IMR-90 (cell line): ENCODE measurements around the gene KYNU. TPM values are rescaled to one million over a fixed set of nuclear protein-coding genes. Genes with fewer than 3 reads are reported as not detected.

Source experiments
- ATAC-seq: fragments of 200-7000 bp; cut with Tn5 transposase; 2 replicates; pipeline ENCODE4 v1.9.1; 2020; ENCODE audit warnings: low read depth, mild to moderate bottlenecking, moderate library complexity
- BruUV-seq: library from RNA; stranded (reverse); fragments of 400-500 nt; replicated peaks from 2 replicates; lab custom pipeline; 2021; lab: Mats Ljungman, UMichigan
- CTCF ChIA-PET: fragments of 300-600 bp; formaldehyde crosslinking; extraction: SDS; loops from one replicate; lab custom pipeline; 2021; ENCODE audit warnings: antibody characterized with exemption; lab: Yijun Ruan, JAX
- POLR2A ChIA-PET: fragments of 300-600 bp; sonication (Branson Sonifier 250); formaldehyde crosslinking; loops from one replicate; lab custom pipeline; 2022; ENCODE audit warnings: antibody characterized with exemption; ENCODE audit not compliant: unreplicated experiment; lab: Charles Lee
- DNase-seq: peaks from one replicate; pipeline ENCODE4 v3.0.0; 2013
- H2AFZ ChIP-seq: replicated peaks from 2 replicates; pipeline ENCODE3; 2013; ENCODE audit warnings: low read length, mild to moderate bottlenecking; ENCODE audit not compliant: poor library complexity
- H2AK5ac ChIP-seq: 2 replicates; pipeline ENCODE4 v1.6.1; 2013; ENCODE audit warnings: low read depth, low read length, inconsistent platforms
- H2AK9ac ChIP-seq: replicated peaks from 2 replicates; pipeline ENCODE3; 2013; ENCODE audit warnings: mild to moderate bottlenecking, low read depth, low read length, moderate library complexity; ENCODE audit not compliant: poor library complexity
- H2BK120ac ChIP-seq: 2 replicates; pipeline ENCODE4 v1.6.1; 2013; ENCODE audit warnings: low read depth, low read length, inconsistent platforms
- H2BK15ac ChIP-seq: 3 replicates; pipeline ENCODE4 v1.6.1; 2013; ENCODE audit warnings: low read depth, low read length, inconsistent platforms
- H2BK20ac ChIP-seq: 2 replicates; pipeline ENCODE4 v1.6.1; 2013; ENCODE audit warnings: low read depth, mild to moderate bottlenecking, inconsistent platforms, low read length, moderate library complexity
- H2BK5ac ChIP-seq: 2 replicates; pipeline ENCODE4 v1.6.1; 2013; ENCODE audit warnings: mild to moderate bottlenecking, low read depth, low read length, inconsistent platforms; ENCODE audit not compliant: poor library complexity, severe bottlenecking
- H3K14ac ChIP-seq: replicated peaks from 2 replicates; pipeline ENCODE4 v1.6.1; 2013; ENCODE audit warnings: low read depth, low read length, inconsistent platforms
- H3K18ac ChIP-seq: 2 replicates; pipeline ENCODE4 v1.6.1; 2013; ENCODE audit warnings: low read depth, low read length, control low read depth
- H3K23ac ChIP-seq: 2 replicates; pipeline ENCODE4 v1.6.1; 2013; ENCODE audit warnings: low read depth, low read length, inconsistent platforms
- H3K27ac ChIP-seq: 2 replicates; pipeline ENCODE4 v1.5.1; 2013; ENCODE audit warnings: mild to moderate bottlenecking, control low read depth, low read length; ENCODE audit not compliant: insufficient read depth
- H3K27me3 ChIP-seq: 2 replicates; pipeline ENCODE4 v1.6.1; 2013; ENCODE audit warnings: low read length; ENCODE audit not compliant: control insufficient read depth, insufficient read depth
- H3K36me3 ChIP-seq: 2 replicates; pipeline ENCODE4 v1.6.1; 2013; ENCODE audit warnings: low read length, mixed read lengths; ENCODE audit not compliant: control insufficient read depth, insufficient read depth
- H3K4ac ChIP-seq: 2 replicates; pipeline ENCODE4 v1.6.1; 2013; ENCODE audit warnings: low read depth, low read length, inconsistent platforms
- H3K4me1 ChIP-seq: 2 replicates; pipeline ENCODE4 v1.6.1; 2013; ENCODE audit warnings: low read length, mixed read lengths; ENCODE audit not compliant: control insufficient read depth, insufficient read depth
- H3K4me2 ChIP-seq: 2 replicates; pipeline ENCODE4 v1.6.1; 2013; ENCODE audit warnings: low read depth, mild to moderate bottlenecking, control low read depth, low read length, moderate library complexity
- H3K4me3 ChIP-seq: 2 replicates; pipeline ENCODE4 v1.5.1; 2013; ENCODE audit warnings: low read depth, mild to moderate bottlenecking, control low read depth, low read length, moderate library complexity; ENCODE audit not compliant: insufficient read depth
- H3K56ac ChIP-seq: 2 replicates; pipeline ENCODE4 v1.6.1; 2013; ENCODE audit warnings: low read length, inconsistent platforms; ENCODE audit not compliant: insufficient read depth; ENCODE audit errors: extremely low read depth
- H3K79me1 ChIP-seq, 2 experiments: 2 replicates each; pipeline ENCODE4 v1.6.1; 2013; ENCODE audit warnings: low read length in 2 of 2, inconsistent platforms in 1 of 2, low read depth in 1 of 2
- H3K9ac ChIP-seq: 2 replicates; pipeline ENCODE4 v1.6.1; 2013; ENCODE audit warnings: low read depth, low read length, control low read depth
- H3K9me1 ChIP-seq: 2 replicates; pipeline ENCODE4 v1.6.1; 2013; ENCODE audit warnings: low read length, inconsistent platforms; ENCODE audit not compliant: insufficient read depth
- H3K9me3 ChIP-seq: 2 replicates; pipeline ENCODE4 v1.6.1; 2013; ENCODE audit warnings: low read length; ENCODE audit not compliant: control insufficient read depth, insufficient read depth
- H4K20me1 ChIP-seq: 2 replicates; pipeline ENCODE4 v1.6.1; 2013; ENCODE audit warnings: low read length, inconsistent platforms; ENCODE audit not compliant: insufficient read depth
- H4K5ac ChIP-seq: 2 replicates; pipeline ENCODE4 v1.6.1; 2013; ENCODE audit warnings: mild to moderate bottlenecking, low read depth, low read length, control low read depth
- H4K8ac ChIP-seq, 2 experiments: 2 replicates each; pipeline ENCODE4 v1.6.1; 2013; ENCODE audit warnings: low read depth in 2 of 2, low read length in 2 of 2, control low read depth in 1 of 2, inconsistent platforms in 1 of 2
- H4K91ac ChIP-seq: 2 replicates; pipeline ENCODE4 v1.6.1; 2013; ENCODE audit warnings: low read depth, low read length, inconsistent platforms; ENCODE audit not compliant: insufficient read depth
- BHLHE40 ChIP-seq: fragments of 150-350 bp; IDR thresholded peaks from 2 replicates; pipeline ENCODE4 v1.6.1; 2016; ENCODE audit warnings: mild to moderate bottlenecking, low read depth, low read length
- CEBPB ChIP-seq: IDR thresholded peaks from 2 replicates; pipeline ENCODE4 v1.6.1; 2012; ENCODE audit warnings: low read depth, low read length, improper control_type of control experiment
- CHD1 ChIP-seq: IDR thresholded peaks from 2 replicates; pipeline ENCODE4 v1.6.1; 2012; ENCODE audit warnings: low read depth, low read length, improper control_type of control experiment
- FOS ChIP-seq: fragments of 150-350 bp; IDR thresholded peaks from 2 replicates; pipeline ENCODE4 v1.6.1; 2016; ENCODE audit warnings: low read depth, low read length
- MAFK ChIP-seq: IDR thresholded peaks from 2 replicates; pipeline ENCODE4 v1.6.1; 2012; ENCODE audit warnings: low read depth, low read length, improper control_type of control experiment
- MAZ ChIP-seq: IDR thresholded peaks from 2 replicates; pipeline ENCODE4 v1.6.1; 2012; ENCODE audit warnings: low read depth, mild to moderate bottlenecking, low read length, improper control_type of control experiment, moderate library complexity, borderline replicate concordance
- MXI1 ChIP-seq: IDR thresholded peaks from 2 replicates; pipeline ENCODE4 v1.6.1; 2012; ENCODE audit warnings: low read depth, mild to moderate bottlenecking, low read length, moderate library complexity, borderline replicate concordance
- NFE2L2 ChIP-seq: fragments of 150-350 bp; IDR thresholded peaks from 2 replicates; pipeline ENCODE4 v1.6.1; 2016; ENCODE audit warnings: low read depth, mild to moderate bottlenecking, low read length
- POLR2A ChIP-seq: IDR thresholded peaks from 2 replicates; pipeline ENCODE4 v1.6.1; 2012; ENCODE audit warnings: mild to moderate bottlenecking, low read depth, low read length
- RAD21 ChIP-seq: IDR thresholded peaks from 2 replicates; pipeline ENCODE4 v1.6.1; 2012; ENCODE audit warnings: low read length, improper control_type of control experiment
- RCOR1 ChIP-seq: IDR thresholded peaks from 2 replicates; pipeline ENCODE4 v1.6.1; 2012; ENCODE audit warnings: mild to moderate bottlenecking, low read length, improper control_type of control experiment; ENCODE audit not compliant: insufficient replicate concordance
- RFX5 ChIP-seq: IDR thresholded peaks from 2 replicates; pipeline ENCODE4 v1.8.0; 2012; ENCODE audit warnings: low read depth, mild to moderate bottlenecking, low read length, moderate library complexity
- SMC3 ChIP-seq: fragments of 150-350 bp; IDR thresholded peaks from 2 replicates; pipeline ENCODE4 v1.6.1; 2016; ENCODE audit warnings: low read depth, mild to moderate bottlenecking, antibody characterized with exemption, low read length, moderate library complexity
- WGBS, 2 experiments: methylation state at CpG; one replicate each; pipeline versions ENCODE4 v1.1.5 to v1.1.7; 2013; ENCODE audit warnings: missing lambda C conversion rate in 2 of 2; ENCODE audit not compliant: insufficient read length in 1 of 2; ENCODE audit errors: extremely low coverage in 2 of 2; 5-methylcytosine and 5-hydroxymethylcytosine counted together
- dilution Hi-C: fragments of 300-500 bp; cut with HindIII; formaldehyde crosslinking; loops from one replicate; pipeline ENCODE4 v1.14.3; 2018; ENCODE audit warnings: low sequenced_read_pairs; ENCODE audit not compliant: unreplicated experiment
- in situ Hi-C: fragments of 300-500 bp; cut with MboI; formaldehyde crosslinking; loops from 3 replicates; pipeline ENCODE4 v1.14.3; 2019; ENCODE audit warnings: low sequenced_read_pairs, inconsistent platforms, mixed read lengths
- intact Hi-C: fragments of 100-400 bp; cut with micrococcal nuclease; formaldehyde crosslinking; loops from 2 replicates; pipeline ENCODE4 v1.10.0; 2022
- polyA plus RNA-seq, 3 experiments: library from polyadenylated mRNA; depleted of rRNA; stranded (reverse); fragments of >200 nt; gene quantifications; 2 replicates each; pipeline ENCODE4 v1.2.3, GENCODE V29; 2012; ENCODE audit warnings: low replicate concordance in 1 of 3
- total RNA-seq: library from RNA; depleted of rRNA; stranded (reverse); fragments of >200 nt; gene quantifications from 2 replicates; pipeline ENCODE4 v1.2.3, GENCODE V29; 2012
- TF ChIP-seq, protein P1 (sequence below): conservative IDR thresholded peaks from 2 replicates; pipeline ENCODE4 v1.5.1; 2012; ENCODE audit warnings: mild to moderate bottlenecking, low read depth, low read length, improper control_type of control experiment
- TF ChIP-seq, protein P2 (sequence below): fragments of 150-350 bp; IDR thresholded peaks from 2 replicates; pipeline ENCODE4 v1.6.1; 2016; ENCODE audit warnings: low read depth, mild to moderate bottlenecking, low read length, moderate library complexity, borderline replicate concordance
- TF ChIP-seq, protein P3 (sequence below): fragments of 150-350 bp; IDR thresholded peaks from 2 replicates; pipeline ENCODE4 v1.6.1; 2017; ENCODE audit warnings: mild to moderate bottlenecking, antibody characterized with exemption, low read length, low read depth

The KYNU gene
- total and polyA plus RNA-seq, 2 of the 4 experiments (the other 2 are of a cell fraction), result 0.75 to 2.9 TPM

DNA sequence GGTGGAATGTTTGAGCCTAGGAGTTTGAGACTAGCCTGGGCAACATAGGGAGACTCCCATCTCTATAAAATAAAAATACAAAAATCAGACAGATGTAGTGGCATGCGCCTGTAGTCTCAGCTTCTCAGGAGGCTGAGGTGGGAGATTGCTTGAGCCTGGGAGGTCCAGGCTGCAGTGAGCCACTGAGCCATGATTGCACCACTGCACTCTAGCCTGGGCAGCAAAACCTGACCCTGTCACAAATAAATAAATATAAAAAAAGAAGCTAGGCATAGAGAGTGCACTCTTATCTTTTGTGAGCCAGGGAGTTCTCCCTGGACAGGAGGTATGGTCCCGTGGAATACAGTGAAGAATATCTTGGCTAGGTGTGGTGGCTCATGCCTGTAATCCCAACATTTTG is 11.0 kb upstream of the KYNU start:
- H3K27me3 ChIP-seq, result no peaks in the 10 kb centered on the region
- no peak overlapping the region for H2BK20ac ChIP-seq
- H3K14ac ChIP-seq, result no peak overlapping the region
- BruUV-seq, result no TSS peak
- ATAC-seq (no peak), DNase-seq (no peak)
- no peak overlapping the region for H3K27ac ChIP-seq
- no peak overlapping the region for H3K23ac ChIP-seq
- 88% methylated on average over 1 of the region's 2 CpGs; no CpG with 5 or more reads in 1 of the 2 experiments for WGBS, 2 experiments
- CTCF ChIA-PET, result interaction anchor here (0.5 to 0.6 kb wide), 2 partner anchors 9 to 184 kb away, joined by 3 to 4 read pairs; no protein-coding TSS in a partner anchor
- 0 out of 2 replicates have a peak, but pooled peaks cover 2% of the 10 kb centered on the region for H3K9me1 ChIP-seq
- H3K56ac ChIP-seq, result no peak overlapping the region
- peak overlapping the region; percentile 26; the same call in 1 of the 2 replicates for H2BK120ac ChIP-seq
- intact Hi-C loops, result no loop called here
- H2BK15ac ChIP-seq, result no peak overlapping the region
- peaks cover 8% of the 10 kb centered on the region for H3K4me1 ChIP-seq
- POLR2A ChIA-PET, result interaction anchor here (0.6 to 1.0 kb wide), 3 partner anchors 8 to 85 kb away, joined by 3 to 6 read pairs (median 4); no protein-coding TSS in a partner anchor
- no peaks in the 10 kb centered on the region for H4K20me1 ChIP-seq
- peak overlapping the region; percentile 61; the same call in 1 of the 2 replicates for H4K5ac ChIP-seq
- H3K4ac ChIP-seq, result no peak overlapping the region
- H4K8ac ChIP-seq, result peak overlapping the region in 1 of 2 experiments; percentile 21; a peak in 1 of 4 replicates
- H3K9me3 ChIP-seq, result no peaks in the 10 kb centered on the region
- dilution Hi-C loops, result no loop called here
- H3K4me3 ChIP-seq, result no peak overlapping the region
- no peak overlapping the region for H2BK5ac ChIP-seq
- no peak overlapping the region for H3K4me2 ChIP-seq
- H3K9ac ChIP-seq, result no peak overlapping the region
- TF ChIP-seq BHLHE40 (no peak), FOS (no peak), SMC3 (no peak), NFE2L2 (no peak), RFX5 (no peak), CHD1 (no peak), RAD21 (no peak), POLR2A (no peak), RCOR1 (no peak), MAFK (no peak), MXI1 (no peak), MAZ (no peak), CEBPB (no peak)
- TF ChIP-seq, protein P1, sequence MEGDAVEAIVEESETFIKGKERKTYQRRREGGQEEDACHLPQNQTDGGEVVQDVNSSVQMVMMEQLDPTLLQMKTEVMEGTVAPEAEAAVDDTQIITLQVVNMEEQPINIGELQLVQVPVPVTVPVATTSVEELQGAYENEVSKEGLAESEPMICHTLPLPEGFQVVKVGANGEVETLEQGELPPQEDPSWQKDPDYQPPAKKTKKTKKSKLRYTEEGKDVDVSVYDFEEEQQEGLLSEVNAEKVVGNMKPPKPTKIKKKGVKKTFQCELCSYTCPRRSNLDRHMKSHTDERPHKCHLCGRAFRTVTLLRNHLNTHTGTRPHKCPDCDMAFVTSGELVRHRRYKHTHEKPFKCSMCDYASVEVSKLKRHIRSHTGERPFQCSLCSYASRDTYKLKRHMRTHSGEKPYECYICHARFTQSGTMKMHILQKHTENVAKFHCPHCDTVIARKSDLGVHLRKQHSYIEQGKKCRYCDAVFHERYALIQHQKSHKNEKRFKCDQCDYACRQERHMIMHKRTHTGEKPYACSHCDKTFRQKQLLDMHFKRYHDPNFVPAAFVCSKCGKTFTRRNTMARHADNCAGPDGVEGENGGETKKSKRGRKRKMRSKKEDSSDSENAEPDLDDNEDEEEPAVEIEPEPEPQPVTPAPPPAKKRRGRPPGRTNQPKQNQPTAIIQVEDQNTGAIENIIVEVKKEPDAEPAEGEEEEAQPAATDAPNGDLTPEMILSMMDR, result no peak
- TF ChIP-seq, protein P2, sequence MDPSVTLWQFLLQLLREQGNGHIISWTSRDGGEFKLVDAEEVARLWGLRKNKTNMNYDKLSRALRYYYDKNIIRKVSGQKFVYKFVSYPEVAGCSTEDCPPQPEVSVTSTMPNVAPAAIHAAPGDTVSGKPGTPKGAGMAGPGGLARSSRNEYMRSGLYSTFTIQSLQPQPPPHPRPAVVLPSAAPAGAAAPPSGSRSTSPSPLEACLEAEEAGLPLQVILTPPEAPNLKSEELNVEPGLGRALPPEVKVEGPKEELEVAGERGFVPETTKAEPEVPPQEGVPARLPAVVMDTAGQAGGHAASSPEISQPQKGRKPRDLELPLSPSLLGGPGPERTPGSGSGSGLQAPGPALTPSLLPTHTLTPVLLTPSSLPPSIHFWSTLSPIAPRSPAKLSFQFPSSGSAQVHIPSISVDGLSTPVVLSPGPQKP, result no peak
- TF ChIP-seq, protein P3, sequence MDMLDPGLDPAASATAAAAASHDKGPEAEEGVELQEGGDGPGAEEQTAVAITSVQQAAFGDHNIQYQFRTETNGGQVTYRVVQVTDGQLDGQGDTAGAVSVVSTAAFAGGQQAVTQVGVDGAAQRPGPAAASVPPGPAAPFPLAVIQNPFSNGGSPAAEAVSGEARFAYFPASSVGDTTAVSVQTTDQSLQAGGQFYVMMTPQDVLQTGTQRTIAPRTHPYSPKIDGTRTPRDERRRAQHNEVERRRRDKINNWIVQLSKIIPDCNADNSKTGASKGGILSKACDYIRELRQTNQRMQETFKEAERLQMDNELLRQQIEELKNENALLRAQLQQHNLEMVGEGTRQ, result no peak
- H3K36me3 ChIP-seq, result no peaks in the 10 kb centered on the region
- no peak overlapping the region for H2AK5ac ChIP-seq
- in situ Hi-C loops, result no loop called here
- no peak overlapping the region for H2AK9ac ChIP-seq
- no peak overlapping the region for H2AFZ ChIP-seq
- no peak overlapping the region for H4K91ac ChIP-seq
- 0 out of 2 replicates have a peak overlapping the region, but pooled peaks have one; percentile 49 for H3K18ac ChIP-seq
- no peaks in the 10 kb centered on the region for H3K79me1 ChIP-seq
